MG63 (cell line): ENCODE measurements around the gene PDXDC1. TPM values are rescaled to one million over a fixed set of nuclear protein-coding genes. Genes with fewer than 3 reads are reported as not detected.
A peak's percentile ranks its signal among the peaks of the same experiment; 100 is the strongest.
"Not testable (repeated sequence)": the region's sequence is repeated elsewhere in the genome, so short reads cannot be mapped to it uniquely, and the experiment has no call there.

ENCODE experiments used
- DNase-seq: peaks from one replicate; pipeline ENCODE4 v3.0.0-alpha.2; 2020
- H3K27me3 ChIP-seq: fragments of 250-450 bp; sonication (Bioruptor Pico); 2 replicates; pipeline ENCODE4 v1.5.1; 2020; ENCODE audit warnings: mild to moderate bottlenecking, moderate library complexity
- H3K36me3 ChIP-seq: fragments of 250-450 bp; sonication (Bioruptor Pico); 2 replicates; pipeline ENCODE4 v1.5.1; 2020; ENCODE audit warnings: mild to moderate bottlenecking, moderate library complexity
- H3K4me3 ChIP-seq: fragments of 250-450 bp; sonication (Bioruptor Pico); 2 replicates; pipeline ENCODE4 v1.5.1; 2020; ENCODE audit warnings: mild to moderate bottlenecking, moderate library complexity
- H3K9me3 ChIP-seq: fragments of 250-450 bp; sonication (Bioruptor Pico); 2 replicates; pipeline ENCODE4 v1.5.1; 2020; ENCODE audit warnings: mild to moderate bottlenecking, moderate library complexity
- total RNA-seq: library from RNA; depleted of rRNA; stranded (reverse); fragments of >200 nt; shearing (Covaris generic); gene quantifications from 2 replicates; pipeline ENCODE4 v1.2.3, GENCODE V29; 2014; ENCODE audit warnings: low replicate concordance

The PDXDC1 gene
- total RNA-seq, 1 experiment from 2014 or later = 65.3 TPM

DNA sequence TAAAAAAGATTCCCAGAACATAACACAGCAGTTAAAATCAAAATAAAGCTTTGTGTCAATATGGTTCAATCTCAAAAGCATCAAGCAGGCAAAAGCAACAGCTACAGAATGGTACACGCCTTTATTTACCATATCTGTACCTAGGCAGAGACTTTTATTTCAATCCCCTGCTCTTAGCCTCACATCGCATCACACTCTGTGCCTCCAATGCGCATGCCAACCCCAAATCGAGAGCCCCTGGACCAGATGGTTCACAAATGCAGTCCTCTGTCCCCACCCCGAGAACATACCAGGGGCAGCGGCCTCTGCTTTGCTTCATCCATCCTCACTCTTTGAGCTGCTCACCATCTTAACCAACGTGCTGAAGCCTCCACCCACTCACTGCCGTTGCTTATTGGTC is 91.9 kb downstream of the PDXDC1 start:
- not testable (repeated sequence) for H3K9me3 ChIP-seq, DNase-seq, H3K4me3 ChIP-seq, H3K27me3 ChIP-seq
- H3K36me3 ChIP-seq = peaks cover 52% of the 10 kb centered on the region

- peaks cover 63% of the 10 kb centered on the region for H3K36me3 ChIP-seq
- H3K27me3 ChIP-seq, DNase-seq, H3K4me3 ChIP-seq, H3K9me3 ChIP-seq: not testable (repeated sequence)
These were observed 96.2 kb downstream of the PDXDC1 start for GRCh38 chr16:15071013-15071412.

GRCh38 chr16:15071916-15072769 is 97.3 kb downstream of the PDXDC1 start:
- not testable (repeated sequence) for H3K9me3 ChIP-seq, H3K27me3 ChIP-seq, DNase-seq, H3K4me3 ChIP-seq
- H3K36me3 ChIP-seq = peaks cover 64% of the 10 kb centered on the region

- DNase-seq = no peak
- no peaks in the 10 kb centered on the region for H3K9me3 ChIP-seq
- H3K4me3 ChIP-seq = no peak overlapping the region
- H3K27me3 ChIP-seq = no peaks in the 10 kb centered on the region
- peaks cover 66% of the 10 kb centered on the region for H3K36me3 ChIP-seq
These were observed 98.3 kb downstream of the PDXDC1 start for GRCh38 chr16:15073101-15073500.

GRCh38 chr16:15076161-15076560 is 101.3 kb downstream of the PDXDC1 start:
- peaks cover 52% of the 10 kb centered on the region for H3K36me3 ChIP-seq
- H3K4me3 ChIP-seq, H3K9me3 ChIP-seq, H3K27me3 ChIP-seq, DNase-seq: not testable (repeated sequence)

- H3K27me3 ChIP-seq, H3K9me3 ChIP-seq, DNase-seq, H3K4me3 ChIP-seq: not testable (repeated sequence)
- peaks cover 41% of the 10 kb centered on the region for H3K36me3 ChIP-seq
These were observed 106.1 kb downstream of the PDXDC1 start for GRCh38 chr16:15080883-15081282.

DNA sequence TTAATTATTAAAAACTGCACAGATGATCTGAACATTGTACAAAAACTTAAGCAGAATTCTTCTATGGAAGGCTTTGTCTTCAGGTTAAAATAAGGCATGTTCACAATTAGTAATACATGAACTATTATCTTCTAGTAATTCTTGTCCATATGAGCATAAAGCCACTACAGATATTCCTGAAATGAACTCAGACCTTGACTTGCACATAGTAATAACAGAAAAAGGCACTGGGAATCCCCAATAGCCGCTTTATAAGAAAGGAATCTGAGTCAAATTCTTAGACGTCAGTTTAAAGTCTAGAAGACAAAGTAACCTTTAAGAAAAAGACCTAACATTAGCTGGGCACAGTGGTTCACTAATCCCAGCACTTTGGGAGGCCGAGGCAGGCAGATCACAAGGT is 108.0 kb downstream of the PDXDC1 start:
- not testable (repeated sequence) for H3K9me3 ChIP-seq, H3K27me3 ChIP-seq, H3K4me3 ChIP-seq, DNase-seq
- peaks cover 49% of the 10 kb centered on the region for H3K36me3 ChIP-seq

GRCh38 chr16:15090663-15091269 is 115.9 kb downstream of the PDXDC1 start:
- not testable (repeated sequence) for H3K9me3 ChIP-seq, H3K27me3 ChIP-seq, H3K4me3 ChIP-seq, DNase-seq
- peaks cover 50% of the 10 kb centered on the region for H3K36me3 ChIP-seq

DNA sequence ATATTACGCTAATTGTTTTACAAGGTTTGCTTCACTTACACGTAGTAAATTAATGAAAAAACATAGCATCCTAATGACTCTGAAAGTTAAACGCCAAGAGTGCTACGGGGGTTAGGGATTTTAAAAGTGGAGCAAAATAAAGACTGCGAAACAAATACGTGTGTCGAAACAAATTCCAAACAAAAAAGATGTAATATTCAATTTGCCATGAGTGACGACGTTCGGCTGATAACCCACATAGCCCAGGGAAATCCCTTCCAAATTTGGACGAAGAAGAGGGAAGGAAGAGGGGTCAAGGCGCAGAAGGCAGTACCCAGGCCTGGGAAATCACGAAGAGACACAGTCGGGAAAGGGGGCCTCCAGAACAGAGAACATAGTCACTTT is 118.7 kb downstream of the PDXDC1 start:
- not testable (repeated sequence) for DNase-seq, H3K9me3 ChIP-seq, H3K27me3 ChIP-seq
- peak overlapping the region; percentile 59 for H3K4me3 ChIP-seq
- H3K36me3 ChIP-seq = peaks cover 32% of the 10 kb centered on the region

- not testable (repeated sequence) for H3K9me3 ChIP-seq, H3K27me3 ChIP-seq
- peak; percentile 98 for DNase-seq
- Histone ChIP-seq H3K4me3 (peak within 1 kb of the TSS; percentile 59), H3K36me3 (peaks cover 29% of the 10 kb centered on the region)
These were observed 119.4 kb downstream of the PDXDC1 start, which contains the start of gene RRN3 for GRCh38 chr16:15093955-15094827. Gene RRN3 (minus strand): TSS chr16:15094272. CDS start chr16:15094233, 39 bp downstream.

DNA sequence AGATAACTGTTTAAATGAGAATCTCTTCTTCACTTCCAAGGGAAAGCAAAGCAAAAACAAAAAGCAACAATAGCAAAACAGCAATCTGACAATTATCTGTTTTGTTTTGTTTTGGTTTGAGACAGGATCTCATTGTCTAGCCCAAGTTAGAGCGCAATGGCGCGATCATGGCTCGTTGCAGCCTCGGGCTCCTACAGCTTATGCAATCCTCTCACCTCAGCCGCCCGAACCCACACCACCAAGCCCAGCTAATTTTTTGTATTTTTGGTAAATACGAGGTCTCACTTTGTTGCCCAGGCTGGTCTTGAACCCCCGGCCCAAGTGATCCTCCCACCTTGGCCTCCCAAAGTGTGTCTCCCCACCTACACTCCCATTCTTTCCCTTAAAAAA is 121.8 kb downstream of the PDXDC1 start:
- not testable (repeated sequence) for H3K27me3 ChIP-seq, DNase-seq, H3K4me3 ChIP-seq, H3K9me3 ChIP-seq
- peaks cover 14% of the 10 kb centered on the region for H3K36me3 ChIP-seq

DNA sequence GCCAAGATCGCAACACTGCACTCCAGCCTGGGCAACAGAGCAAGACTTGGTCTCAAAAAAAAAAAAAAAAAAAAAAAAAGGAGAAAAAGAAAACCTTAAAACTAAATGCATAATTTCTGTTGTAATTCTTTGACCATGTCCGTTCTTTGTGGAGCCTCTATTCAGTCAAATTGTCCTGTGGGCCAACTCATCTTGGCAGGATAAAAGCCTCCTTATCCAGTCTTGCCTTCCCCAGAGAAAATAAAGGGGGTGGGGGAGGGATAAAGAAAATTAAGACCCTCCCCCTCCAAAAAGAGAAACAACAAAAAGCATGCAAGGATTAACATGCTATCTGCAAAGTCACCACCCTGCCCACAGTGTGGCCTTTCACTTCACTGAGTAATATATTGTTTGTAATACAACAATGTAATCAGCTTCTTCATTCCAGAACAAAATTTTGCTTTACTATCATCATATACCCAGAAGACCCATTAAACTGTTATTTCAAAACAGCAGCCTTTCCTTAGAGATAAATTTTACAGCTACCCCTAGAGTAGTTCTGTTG is 124.6 kb downstream of the PDXDC1 start:
- not testable (repeated sequence) for H3K27me3 ChIP-seq, DNase-seq, H3K4me3 ChIP-seq, H3K36me3 ChIP-seq, H3K9me3 ChIP-seq

GRCh38 chr16:15100372-15100987 is 125.7 kb downstream of the PDXDC1 start:
- DNase-seq, H3K36me3 ChIP-seq, H3K9me3 ChIP-seq, H3K4me3 ChIP-seq, H3K27me3 ChIP-seq: not testable (repeated sequence)

GRCh38 chr16:15127641-15128425 is 153.0 kb downstream of the PDXDC1 start:
- H3K36me3 ChIP-seq, H3K27me3 ChIP-seq, H3K9me3 ChIP-seq, DNase-seq, H3K4me3 ChIP-seq: not testable (repeated sequence)

- not testable (repeated sequence) for H3K4me3 ChIP-seq, H3K27me3 ChIP-seq, H3K9me3 ChIP-seq, DNase-seq, H3K36me3 ChIP-seq
These were observed 155.6 kb downstream of the PDXDC1 start for GRCh38 chr16:15130256-15130932.
